Measurements from ENCODE around the gene MGAT5.
A peak's percentile ranks its signal among the peaks of the same experiment; 100 is the strongest.

MGAT5 gene

DNA sequence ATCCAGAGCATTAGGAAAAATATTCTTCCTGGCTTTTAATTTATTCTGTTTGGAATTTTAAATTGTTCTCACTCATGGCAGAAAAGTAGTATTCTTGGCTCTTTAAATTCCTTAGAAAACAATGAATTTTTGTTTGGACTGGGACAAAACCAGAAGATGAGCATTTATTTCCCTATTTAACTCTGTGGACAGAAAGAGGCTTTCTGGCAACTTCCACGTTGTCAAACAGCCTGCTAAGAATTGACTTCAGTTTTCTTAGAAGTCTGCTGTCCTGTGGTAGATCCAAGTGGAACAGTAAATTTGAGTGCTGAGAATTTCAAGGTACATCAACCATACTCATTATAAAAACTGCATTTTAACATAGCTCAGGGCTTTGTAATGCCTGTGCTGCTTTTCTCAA is 83.8 kb downstream of the MGAT5 start:
- Histone ChIP-seq H3K27me3 (ENCODE audit: low read depth) (no peaks in the 10 kb centered on the region), H3K9me3 (no peaks in the 10 kb centered on the region), H3K4me1 (peaks cover 9% of the 10 kb centered on the region), H3K36me3 (replicated peaks) (no peaks in the 10 kb centered on the region), H3K4me3 (no peak overlapping the region)
- DNase-seq (ENCODE audit: low spot score in 2 of 2): no peak
- in situ Hi-C loops (cut with MboI; ENCODE audit: low sequenced_read_pairs): no loop called here

DNA sequence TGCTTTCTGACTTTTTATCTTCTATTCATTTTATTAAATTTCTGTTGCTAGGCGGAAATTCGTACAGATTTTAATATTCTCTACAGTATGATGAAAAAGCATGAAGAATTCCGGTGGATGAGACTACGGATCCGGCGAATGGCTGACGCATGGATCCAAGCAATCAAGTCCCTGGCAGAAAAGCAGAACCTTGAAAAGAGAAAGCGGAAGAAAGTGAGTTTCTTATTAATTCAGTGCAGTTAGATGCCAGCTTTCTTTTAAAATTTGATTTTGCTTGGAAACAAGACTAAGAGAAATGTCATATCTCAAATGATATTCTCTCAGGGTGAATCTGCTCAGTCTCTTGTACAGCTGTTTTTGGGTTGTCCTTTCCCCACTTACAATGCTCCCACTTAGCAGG is 84.3 kb downstream of the MGAT5 start:
- peaks cover 9% of the 10 kb centered on the region for H3K4me1 ChIP-seq
- no peak for DNase-seq (ENCODE audit: low spot score in 2 of 2)
- no peak overlapping the region for H3K4me3 ChIP-seq
- no peaks in the 10 kb centered on the region for H3K27me3 ChIP-seq (ENCODE audit: low read depth)
- H3K9me3 ChIP-seq: no peaks in the 10 kb centered on the region
- H3K36me3 ChIP-seq (replicated peaks): no peaks in the 10 kb centered on the region
- in situ Hi-C loops (cut with MboI; ENCODE audit: low sequenced_read_pairs): no loop called here

DNA sequence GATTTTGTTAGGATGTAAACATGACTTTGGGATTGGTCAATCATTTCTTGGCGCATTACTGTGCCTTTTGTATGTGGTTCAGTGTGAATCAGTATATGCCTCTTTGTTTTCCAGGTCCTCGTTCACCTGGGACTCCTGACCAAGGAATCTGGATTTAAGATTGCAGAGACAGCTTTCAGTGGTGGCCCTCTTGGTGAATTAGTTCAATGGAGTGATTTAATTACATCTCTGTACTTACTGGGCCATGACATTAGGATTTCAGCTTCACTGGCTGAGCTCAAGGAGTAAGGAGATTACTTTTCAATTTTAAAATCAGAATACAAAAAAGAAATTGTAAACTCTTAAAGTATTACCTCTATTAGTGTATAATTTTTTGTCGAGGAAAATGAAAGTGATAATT is 87.6 kb downstream of the MGAT5 start:
- DNase-seq (ENCODE audit: low spot score in 2 of 2): peak in 1 of 2 experiments; percentile 10
- in situ Hi-C loops (cut with MboI; ENCODE audit: low sequenced_read_pairs): no loop called here
- Histone ChIP-seq H3K27me3 (ENCODE audit: low read depth) (no peaks in the 10 kb centered on the region), H3K4me3 (no peak overlapping the region), H3K9me3 (no peaks in the 10 kb centered on the region), H3K4me1 (peaks cover 6% of the 10 kb centered on the region), H3K36me3 (replicated peaks) (no peaks in the 10 kb centered on the region)

- no peaks in the 10 kb centered on the region for H3K36me3 ChIP-seq (replicated peaks)
- H3K27me3 ChIP-seq (ENCODE audit: low read depth): no peaks in the 10 kb centered on the region
- no peak for DNase-seq (ENCODE audit: low spot score in 2 of 2)
- H3K4me3 ChIP-seq: no peak overlapping the region
- H3K9me3 ChIP-seq: no peaks in the 10 kb centered on the region
- in situ Hi-C loops (cut with MboI; ENCODE audit: low sequenced_read_pairs): no loop called here
- peaks cover 6% of the 10 kb centered on the region for H3K4me1 ChIP-seq
These were observed 91.3 kb downstream of the MGAT5 start for GRCh38 chr2:134344954-134345697.

GRCh38 chr2:134346141-134346540 is 92.3 kb downstream of the MGAT5 start:
- no peak overlapping the region for H3K4me3 ChIP-seq
- in situ Hi-C loops (cut with MboI; ENCODE audit: low sequenced_read_pairs): no loop called here

DNA sequence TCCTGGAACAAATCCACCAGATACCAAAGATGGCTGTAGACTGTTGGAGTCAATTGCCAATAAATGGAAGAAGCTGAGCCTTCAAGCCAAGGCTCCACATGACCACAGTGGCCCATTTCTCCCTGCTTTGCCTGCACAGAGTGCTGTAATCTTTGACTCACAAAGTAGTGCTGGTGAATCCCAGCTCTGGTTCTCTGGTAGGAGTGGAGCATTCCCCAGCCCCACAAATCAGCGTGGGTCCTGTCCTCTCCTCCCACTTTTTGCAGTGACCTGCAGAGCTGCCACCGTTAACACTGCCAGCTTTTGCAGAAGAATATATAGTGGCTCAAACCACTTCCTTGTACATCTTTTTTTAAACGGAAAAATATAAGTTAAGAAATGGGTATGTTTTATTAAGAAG is 93.9 kb downstream of the MGAT5 start:
- Histone ChIP-seq H3K27me3 (ENCODE audit: low read depth) (no peaks in the 10 kb centered on the region), H3K4me3 (no peak overlapping the region), H3K9me3 (no peaks in the 10 kb centered on the region), H3K4me1 (no peaks in the 10 kb centered on the region), H3K36me3 (replicated peaks) (no peaks in the 10 kb centered on the region)
- in situ Hi-C loops (cut with MboI; ENCODE audit: low sequenced_read_pairs): no loop called here
- DNase-seq (ENCODE audit: low spot score in 2 of 2): no peak

More at GRCh38 chr2:134346141-134346540, 92.3 kb downstream of the MGAT5 start:
- Histone ChIP-seq H3K9me3 (no peaks in the 10 kb centered on the region), H3K4me1 (peaks cover 5% of the 10 kb centered on the region), H3K36me3 (replicated peaks) (no peaks in the 10 kb centered on the region), H3K27me3 (ENCODE audit: low read depth) (no peaks in the 10 kb centered on the region)
- DNase-seq (ENCODE audit: low spot score in 2 of 2): no peak

- DNase-seq (ENCODE audit: low spot score in 2 of 2): no peak
- in situ Hi-C loops (cut with MboI; ENCODE audit: low sequenced_read_pairs): no loop called here
- Histone ChIP-seq H3K4me3 (no peak overlapping the region), H3K9me3 (no peaks in the 10 kb centered on the region), H3K27me3 (ENCODE audit: low read depth) (no peaks in the 10 kb centered on the region), H3K36me3 (replicated peaks) (no peaks in the 10 kb centered on the region), H3K4me1 (no peaks in the 10 kb centered on the region)
These were observed 94.4 kb downstream of the MGAT5 start for GRCh38 chr2:134348239-134348638.

GRCh38 chr2:134348760-134349159 is 94.9 kb downstream of the MGAT5 start:
- DNase-seq (ENCODE audit: low spot score in 2 of 2): no peak
- Histone ChIP-seq H3K4me1 (no peaks in the 10 kb centered on the region), H3K4me3 (no peak overlapping the region), H3K9me3 (no peaks in the 10 kb centered on the region), H3K27me3 (ENCODE audit: low read depth) (no peaks in the 10 kb centered on the region), H3K36me3 (replicated peaks) (no peaks in the 10 kb centered on the region)
- in situ Hi-C loops (cut with MboI; ENCODE audit: low sequenced_read_pairs): no loop called here

DNA sequence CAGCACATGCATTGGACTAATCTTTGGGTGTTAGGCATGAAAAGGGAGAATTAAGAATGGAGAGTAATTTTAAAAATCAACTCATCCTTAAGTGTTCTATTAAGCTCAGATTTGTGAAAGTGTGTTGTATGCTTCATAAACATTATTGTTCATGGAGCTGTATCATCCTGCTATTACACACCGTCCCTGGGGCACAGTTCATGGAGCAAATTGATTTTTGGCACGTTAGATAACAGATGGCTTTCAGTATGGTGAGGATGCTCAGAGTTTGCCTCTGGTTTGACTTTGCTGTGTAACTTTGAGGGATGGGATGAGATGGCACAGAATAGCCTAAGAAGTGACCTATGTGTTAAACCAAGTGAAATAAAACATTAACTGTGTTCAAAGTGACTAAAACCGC is 97.1 kb downstream of the MGAT5 start:
- no peaks in the 10 kb centered on the region for H3K9me3 ChIP-seq
- H3K4me3 ChIP-seq: no peak overlapping the region
- in situ Hi-C loops (cut with MboI; ENCODE audit: low sequenced_read_pairs): no loop called here
- no peaks in the 10 kb centered on the region for H3K4me1 ChIP-seq
- DNase-seq (ENCODE audit: low spot score in 2 of 2): no peak
- no peaks in the 10 kb centered on the region for H3K27me3 ChIP-seq (ENCODE audit: low read depth)
- H3K36me3 ChIP-seq (replicated peaks): no peaks in the 10 kb centered on the region

GRCh38 chr2:134351899-134352298 is 98.0 kb downstream of the MGAT5 start:
- Histone ChIP-seq H3K36me3 (replicated peaks) (no peaks in the 10 kb centered on the region), H3K27me3 (ENCODE audit: low read depth) (no peaks in the 10 kb centered on the region), H3K4me1 (no peaks in the 10 kb centered on the region), H3K4me3 (no peak overlapping the region), H3K9me3 (no peaks in the 10 kb centered on the region)
- in situ Hi-C loops (cut with MboI; ENCODE audit: low sequenced_read_pairs): no loop called here
- no peak for DNase-seq (ENCODE audit: low spot score in 2 of 2)

DNA sequence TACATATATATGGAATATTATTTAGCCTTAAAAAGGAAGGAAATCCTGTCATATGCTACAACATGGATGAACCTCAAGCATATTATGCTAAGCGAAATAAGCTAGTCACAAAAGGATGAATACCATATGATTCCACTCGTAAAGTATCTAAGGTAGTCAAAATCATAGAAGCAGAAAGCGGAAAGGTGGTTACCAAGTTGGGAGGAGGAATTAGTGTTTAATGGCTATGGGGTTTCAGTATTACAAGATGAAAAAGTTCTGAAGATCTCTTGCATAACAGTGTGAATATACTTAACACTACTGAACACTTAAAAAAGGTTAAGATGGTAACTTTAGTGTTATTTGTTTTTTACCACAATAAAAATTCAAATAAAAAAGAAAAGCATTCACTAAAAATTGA is 99.0 kb downstream of the MGAT5 start:
- Histone ChIP-seq H3K4me3 (no peak overlapping the region), H3K4me1 (no peaks in the 10 kb centered on the region), H3K9me3 (no peaks in the 10 kb centered on the region), H3K27me3 (ENCODE audit: low read depth) (no peaks in the 10 kb centered on the region), H3K36me3 (replicated peaks) (no peaks in the 10 kb centered on the region)
- in situ Hi-C loops (cut with MboI; ENCODE audit: low sequenced_read_pairs): no loop called here
- DNase-seq (ENCODE audit: low spot score in 2 of 2): no peak

GRCh38 chr2:134354611-134355010 is 100.7 kb downstream of the MGAT5 start:
- no peak overlapping the region for H3K4me3 ChIP-seq
- in situ Hi-C loops (cut with MboI; ENCODE audit: low sequenced_read_pairs): no loop called here

GRCh38 chr2:134357814-134358213 is 103.9 kb downstream of the MGAT5 start:
- in situ Hi-C loops (cut with MboI; ENCODE audit: low sequenced_read_pairs): no loop called here
- no peak for DNase-seq (ENCODE audit: low spot score in 2 of 2)
- no peaks in the 10 kb centered on the region for H3K9me3 ChIP-seq

More at GRCh38 chr2:134354611-134355010, 100.7 kb downstream of the MGAT5 start:
- no peaks in the 10 kb centered on the region for H3K9me3 ChIP-seq
- no peak for DNase-seq (ENCODE audit: low spot score in 2 of 2)
- H3K4me1 ChIP-seq: no peaks in the 10 kb centered on the region
- no peaks in the 10 kb centered on the region for H3K36me3 ChIP-seq (replicated peaks)
- H3K27me3 ChIP-seq (ENCODE audit: low read depth): no peaks in the 10 kb centered on the region

GRCh38 chr2:134359367-134360081 is 105.7 kb downstream of the MGAT5 start:
- Histone ChIP-seq H3K36me3 (replicated peaks) (no peaks in the 10 kb centered on the region; the same call in 1 of the 2 replicates), H3K9me3 (no peaks in the 10 kb centered on the region), H3K4me1 (no peaks in the 10 kb centered on the region), H3K4me3 (no peak overlapping the region), H3K27me3 (ENCODE audit: low read depth) (no peaks in the 10 kb centered on the region)
- DNase-seq (ENCODE audit: low spot score in 2 of 2): no peak
- in situ Hi-C loops (cut with MboI; ENCODE audit: low sequenced_read_pairs): no loop called here

More at GRCh38 chr2:134357814-134358213, 103.9 kb downstream of the MGAT5 start:
- H3K27me3 ChIP-seq (ENCODE audit: low read depth): no peaks in the 10 kb centered on the region
- no peaks in the 10 kb centered on the region; the same call in 1 of the 2 replicates for H3K36me3 ChIP-seq (replicated peaks)
- no peak overlapping the region for H3K4me3 ChIP-seq
- no peaks in the 10 kb centered on the region for H3K4me1 ChIP-seq

Data from HAP-1 (cell line).